Liver (tissue), 3 donors: ENCODE results near the gene ZNF618.

ENCODE experiments used
- EGR1 ChIP-seq, 2 donors: IDR thresholded peaks; 2 replicates each; pipeline ENCODE4 v1.6.1; 2016 to 2018; ENCODE audit warnings: antibody characterized with exemption in 2 of 2, low read depth in 2 of 2
- FOXA1 ChIP-seq: IDR thresholded peaks from 2 replicates; pipeline ENCODE4 v1.6.1; 2016; ENCODE audit warnings: antibody characterized with exemption
- HNF4G ChIP-seq: IDR thresholded peaks from 2 replicates; pipeline ENCODE4 v1.6.1; 2016; ENCODE audit warnings: antibody characterized with exemption
- JUND ChIP-seq, 2 donors: IDR thresholded peaks; 2 replicates each; pipeline ENCODE4 v1.6.1; 2016; ENCODE audit warnings: antibody characterized with exemption in 2 of 2
- RAD21 ChIP-seq, 2 donors: IDR thresholded peaks; 2 replicates each; pipeline ENCODE4 v1.6.1; 2016; ENCODE audit warnings: antibody characterized with exemption in 2 of 2, mild to moderate bottlenecking in 2 of 2
- RXRA ChIP-seq, 2 donors: IDR thresholded peaks; 2 replicates each; pipeline ENCODE4 v1.6.1; 2017 to 2018; ENCODE audit warnings: antibody characterized with exemption in 2 of 2, mild to moderate bottlenecking in 1 of 2
- SP1 ChIP-seq: IDR thresholded peaks from 2 replicates; pipeline ENCODE4 v1.6.1; 2018; ENCODE audit warnings: antibody characterized with exemption, mild to moderate bottlenecking
- TAF1 ChIP-seq: conservative IDR thresholded peaks from 2 replicates; pipeline ENCODE4 v1.6.1; 2016; ENCODE audit warnings: antibody characterized with exemption, mild to moderate bottlenecking
- YY1 ChIP-seq: IDR thresholded peaks from 2 replicates; pipeline ENCODE4 v1.6.1; 2016; ENCODE audit warnings: antibody characterized with exemption, mild to moderate bottlenecking
- TF ChIP-seq, protein P1 (sequence below): IDR thresholded peaks from 2 replicates; pipeline ENCODE4 v1.6.1; 2016; ENCODE audit warnings: antibody characterized with exemption
- TF ChIP-seq, protein P2 (sequence below): IDR thresholded peaks from 2 replicates; pipeline ENCODE4 v1.6.1; 2016; ENCODE audit warnings: antibody characterized with exemption, mild to moderate bottlenecking
- TF ChIP-seq, protein P3 (sequence below): fragments of 150-350 bp; IDR thresholded peaks from 2 replicates; pipeline ENCODE4 v1.5.1; 2017; ENCODE audit warnings: improper control_type of control experiment, low read depth, low read length; ENCODE audit not compliant: missing input control
- TF ChIP-seq, protein P4 (sequence below): IDR thresholded peaks from 2 replicates; pipeline ENCODE4 v1.6.1; 2016; ENCODE audit warnings: antibody characterized with exemption
- TF ChIP-seq, protein P5 (sequence below): IDR thresholded peaks from 2 replicates; pipeline ENCODE4 v1.6.1; 2016; ENCODE audit warnings: antibody characterized with exemption
- donor health status: healthy.
- donor health status: healthy.

DNA sequence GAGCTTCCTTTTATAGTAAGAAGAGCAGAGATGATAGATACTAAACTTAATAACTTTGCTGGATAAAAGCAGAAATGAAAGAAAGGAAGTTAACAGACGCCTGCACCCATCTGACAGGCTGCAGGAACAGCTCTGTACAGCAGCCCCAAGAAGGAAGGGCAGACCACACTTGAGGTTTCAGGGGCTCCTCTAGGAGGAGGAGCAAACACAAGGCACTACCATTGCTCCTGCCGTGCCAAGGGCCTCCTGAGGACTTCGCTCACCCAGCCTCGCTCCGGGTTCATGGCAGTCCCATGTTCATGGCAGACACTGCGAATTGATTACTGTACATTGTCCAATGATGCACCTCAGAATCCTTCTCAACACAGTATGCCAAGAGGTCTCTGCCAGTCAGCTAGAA lies 116.9 kb downstream of the ZNF618 start:
- TF ChIP-seq, protein P1, sequence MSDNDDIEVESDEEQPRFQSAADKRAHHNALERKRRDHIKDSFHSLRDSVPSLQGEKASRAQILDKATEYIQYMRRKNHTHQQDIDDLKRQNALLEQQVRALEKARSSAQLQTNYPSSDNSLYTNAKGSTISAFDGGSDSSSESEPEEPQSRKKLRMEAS, result no peak
- TF ChIP-seq, protein P2, sequence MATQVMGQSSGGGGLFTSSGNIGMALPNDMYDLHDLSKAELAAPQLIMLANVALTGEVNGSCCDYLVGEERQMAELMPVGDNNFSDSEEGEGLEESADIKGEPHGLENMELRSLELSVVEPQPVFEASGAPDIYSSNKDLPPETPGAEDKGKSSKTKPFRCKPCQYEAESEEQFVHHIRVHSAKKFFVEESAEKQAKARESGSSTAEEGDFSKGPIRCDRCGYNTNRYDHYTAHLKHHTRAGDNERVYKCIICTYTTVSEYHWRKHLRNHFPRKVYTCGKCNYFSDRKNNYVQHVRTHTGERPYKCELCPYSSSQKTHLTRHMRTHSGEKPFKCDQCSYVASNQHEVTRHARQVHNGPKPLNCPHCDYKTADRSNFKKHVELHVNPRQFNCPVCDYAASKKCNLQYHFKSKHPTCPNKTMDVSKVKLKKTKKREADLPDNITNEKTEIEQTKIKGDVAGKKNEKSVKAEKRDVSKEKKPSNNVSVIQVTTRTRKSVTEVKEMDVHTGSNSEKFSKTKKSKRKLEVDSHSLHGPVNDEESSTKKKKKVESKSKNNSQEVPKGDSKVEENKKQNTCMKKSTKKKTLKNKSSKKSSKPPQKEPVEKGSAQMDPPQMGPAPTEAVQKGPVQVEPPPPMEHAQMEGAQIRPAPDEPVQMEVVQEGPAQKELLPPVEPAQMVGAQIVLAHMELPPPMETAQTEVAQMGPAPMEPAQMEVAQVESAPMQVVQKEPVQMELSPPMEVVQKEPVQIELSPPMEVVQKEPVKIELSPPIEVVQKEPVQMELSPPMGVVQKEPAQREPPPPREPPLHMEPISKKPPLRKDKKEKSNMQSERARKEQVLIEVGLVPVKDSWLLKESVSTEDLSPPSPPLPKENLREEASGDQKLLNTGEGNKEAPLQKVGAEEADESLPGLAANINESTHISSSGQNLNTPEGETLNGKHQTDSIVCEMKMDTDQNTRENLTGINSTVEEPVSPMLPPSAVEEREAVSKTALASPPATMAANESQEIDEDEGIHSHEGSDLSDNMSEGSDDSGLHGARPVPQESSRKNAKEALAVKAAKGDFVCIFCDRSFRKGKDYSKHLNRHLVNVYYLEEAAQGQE, result no peak
- TF ChIP-seq, protein P3, sequence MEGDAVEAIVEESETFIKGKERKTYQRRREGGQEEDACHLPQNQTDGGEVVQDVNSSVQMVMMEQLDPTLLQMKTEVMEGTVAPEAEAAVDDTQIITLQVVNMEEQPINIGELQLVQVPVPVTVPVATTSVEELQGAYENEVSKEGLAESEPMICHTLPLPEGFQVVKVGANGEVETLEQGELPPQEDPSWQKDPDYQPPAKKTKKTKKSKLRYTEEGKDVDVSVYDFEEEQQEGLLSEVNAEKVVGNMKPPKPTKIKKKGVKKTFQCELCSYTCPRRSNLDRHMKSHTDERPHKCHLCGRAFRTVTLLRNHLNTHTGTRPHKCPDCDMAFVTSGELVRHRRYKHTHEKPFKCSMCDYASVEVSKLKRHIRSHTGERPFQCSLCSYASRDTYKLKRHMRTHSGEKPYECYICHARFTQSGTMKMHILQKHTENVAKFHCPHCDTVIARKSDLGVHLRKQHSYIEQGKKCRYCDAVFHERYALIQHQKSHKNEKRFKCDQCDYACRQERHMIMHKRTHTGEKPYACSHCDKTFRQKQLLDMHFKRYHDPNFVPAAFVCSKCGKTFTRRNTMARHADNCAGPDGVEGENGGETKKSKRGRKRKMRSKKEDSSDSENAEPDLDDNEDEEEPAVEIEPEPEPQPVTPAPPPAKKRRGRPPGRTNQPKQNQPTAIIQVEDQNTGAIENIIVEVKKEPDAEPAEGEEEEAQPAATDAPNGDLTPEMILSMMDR, result no peak
- TF ChIP-seq EGR1 (IDR thresholded peaks at IDR 0.05; ENCODE audit: low read depth in 2 of 2) (no peak), YY1 (peak; percentile 9), FOXA1 (no peak), SP1 (no peak), TAF1 (no peak), RAD21 (IDR thresholded peaks at IDR 0.05) (no peak), JUND (IDR thresholded peaks at IDR 0.05) (no peak), HNF4G (no peak), RXRA (IDR thresholded peaks at IDR 0.05) (no peak)
- TF ChIP-seq, protein P4, sequence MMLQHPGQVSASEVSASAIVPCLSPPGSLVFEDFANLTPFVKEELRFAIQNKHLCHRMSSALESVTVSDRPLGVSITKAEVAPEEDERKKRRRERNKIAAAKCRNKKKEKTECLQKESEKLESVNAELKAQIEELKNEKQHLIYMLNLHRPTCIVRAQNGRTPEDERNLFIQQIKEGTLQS, result no peak
- TF ChIP-seq, protein P5, sequence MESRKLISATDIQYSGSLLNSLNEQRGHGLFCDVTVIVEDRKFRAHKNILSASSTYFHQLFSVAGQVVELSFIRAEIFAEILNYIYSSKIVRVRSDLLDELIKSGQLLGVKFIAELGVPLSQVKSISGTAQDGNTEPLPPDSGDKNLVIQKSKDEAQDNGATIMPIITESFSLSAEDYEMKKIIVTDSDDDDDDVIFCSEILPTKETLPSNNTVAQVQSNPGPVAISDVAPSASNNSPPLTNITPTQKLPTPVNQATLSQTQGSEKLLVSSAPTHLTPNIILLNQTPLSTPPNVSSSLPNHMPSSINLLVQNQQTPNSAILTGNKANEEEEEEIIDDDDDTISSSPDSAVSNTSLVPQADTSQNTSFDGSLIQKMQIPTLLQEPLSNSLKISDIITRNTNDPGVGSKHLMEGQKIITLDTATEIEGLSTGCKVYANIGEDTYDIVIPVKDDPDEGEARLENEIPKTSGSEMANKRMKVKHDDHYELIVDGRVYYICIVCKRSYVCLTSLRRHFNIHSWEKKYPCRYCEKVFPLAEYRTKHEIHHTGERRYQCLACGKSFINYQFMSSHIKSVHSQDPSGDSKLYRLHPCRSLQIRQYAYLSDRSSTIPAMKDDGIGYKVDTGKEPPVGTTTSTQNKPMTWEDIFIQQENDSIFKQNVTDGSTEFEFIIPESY, result no peak
